ENCODE results near the gene SMCO3.

The SMCO3 gene

GRCh38 chr12:14843425-14843887 is 29.5 kb upstream of the SMCO3 start, which contains the start of gene ART4:
Gene ART4 (minus strand): TSS chr12:14843526. CDS start chr12:14843113, 413 bp downstream.
- peak within 1 kb of the TSS; percentile 92 for H2BK5ac ChIP-seq (ENCODE audit: low read depth, low read length, poor library complexity)
- peak within 1 kb of the TSS; percentile 96 for H4K91ac ChIP-seq (ENCODE audit: low read depth, low read length)
- H3K4ac ChIP-seq (ENCODE audit: low read depth, low read length): no peak within 1 kb of the TSS
- H2BK12ac ChIP-seq (ENCODE audit: low read length): peak within 1 kb of the TSS; percentile 88
- H3K4me3 ChIP-seq (ENCODE audit: low read depth, low read length): no peak within 1 kb of the TSS
- H4K8ac ChIP-seq (ENCODE audit: low read depth, low read length): peak within 1 kb of the TSS; percentile 74
- peaks cover 2 to 14% of the 10 kb centered on the region in 2 experiments for H3K4me1 ChIP-seq (ENCODE audit: control insufficient read depth in 1 of 2, insufficient read depth in 2 of 2, low read length in 2 of 2)
- H2BK120ac ChIP-seq (ENCODE audit: insufficient read depth, low read length, poor library complexity): peak within 1 kb of the TSS; percentile 98
- peak within 1 kb of the TSS; percentile 88 for H3K18ac ChIP-seq (ENCODE audit: low read length)
- peak within 1 kb of the TSS; percentile 72 for H3K27ac ChIP-seq (ENCODE audit: low read depth, low read length)
- H3K9ac ChIP-seq (ENCODE audit: low read length): no peak within 1 kb of the TSS
- no peaks in the 10 kb centered on the region for H3K9me3 ChIP-seq (ENCODE audit: insufficient read depth, low read depth, low read length)
- H4K12ac ChIP-seq (ENCODE audit: low read depth, low read length): peak within 1 kb of the TSS; percentile 66
- H2AK5ac ChIP-seq (ENCODE audit: low read length): peak within 1 kb of the TSS; percentile 96
- H3K27me3 ChIP-seq (ENCODE audit: insufficient read depth, low read length): no peaks in the 10 kb centered on the region
- peak within 1 kb of the TSS; percentile 98 for H3K14ac ChIP-seq (ENCODE audit: low read length)
- DNase-seq: peak; percentile 72 to 84
- peak within 1 kb of the TSS; percentile 17 for H2AFZ ChIP-seq (ENCODE audit: insufficient read depth, low read length, poor library complexity)
- no CpG with 5 or more reads among the region's 10 CpGs for WGBS (ENCODE audit: extremely low coverage, insufficient coverage, insufficient read length)
- H3K4me2 ChIP-seq (ENCODE audit: low read length): peak within 1 kb of the TSS; percentile 19
- H3K36me3 ChIP-seq (ENCODE audit: control insufficient read depth in 1 of 2, insufficient read depth in 2 of 2, low read length in 2 of 2): no peaks in the 10 kb centered on the region
- H3K79me2 ChIP-seq (ENCODE audit: control insufficient read depth, insufficient read depth, low read length, poor library complexity): peaks cover 4% of the 10 kb centered on the region
- H3K79me1 ChIP-seq (ENCODE audit: low read length): peaks cover 13% of the 10 kb centered on the region
- H3K23ac ChIP-seq (ENCODE audit: low read length): no peak within 1 kb of the TSS

DNA sequence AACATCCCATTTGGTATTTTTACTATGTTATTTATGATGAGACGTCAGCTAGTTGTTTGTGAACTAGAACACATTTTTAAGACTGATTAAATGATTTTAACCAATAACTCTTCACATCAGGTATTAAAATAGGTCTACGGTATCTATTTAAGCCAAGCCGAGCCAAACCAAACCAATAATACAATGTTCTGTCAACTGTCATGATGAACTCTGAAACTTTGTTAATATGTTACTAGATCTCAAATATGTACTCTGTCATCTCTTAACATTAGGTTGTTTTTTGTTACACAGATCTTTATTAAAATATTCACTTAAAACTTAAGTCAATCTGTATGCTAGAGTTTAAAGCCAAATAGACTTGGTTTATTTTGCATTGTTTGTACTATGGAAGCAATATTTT is 28.3 kb upstream of the SMCO3 start:
- Histone ChIP-seq H3K4me3 (ENCODE audit: low read depth, low read length) (no peak overlapping the region), H2BK5ac (ENCODE audit: low read depth, low read length, poor library complexity) (no peak overlapping the region), H2BK12ac (ENCODE audit: low read length) (no peak overlapping the region), H3K9me3 (ENCODE audit: insufficient read depth, low read depth, low read length) (no peaks in the 10 kb centered on the region), H4K8ac (ENCODE audit: low read depth, low read length) (no peak overlapping the region), H3K9ac (ENCODE audit: low read length) (no peak overlapping the region), H3K14ac (ENCODE audit: low read length) (no peak overlapping the region), H3K36me3 (ENCODE audit: control insufficient read depth in 1 of 2, insufficient read depth in 2 of 2, low read length in 2 of 2) (no peaks in the 10 kb centered on the region), H3K79me2 (ENCODE audit: control insufficient read depth, insufficient read depth, low read length, poor library complexity) (peaks cover 2% of the 10 kb centered on the region), H2AFZ (ENCODE audit: insufficient read depth, low read length, poor library complexity) (no peak overlapping the region), H3K23ac (ENCODE audit: low read length) (no peak overlapping the region), H3K4me2 (ENCODE audit: low read length) (no peak overlapping the region), H3K27ac (ENCODE audit: low read depth, low read length) (no peak overlapping the region), H2AK5ac (ENCODE audit: low read length) (no peak overlapping the region), H3K18ac (ENCODE audit: low read length) (no peak overlapping the region), H4K12ac (ENCODE audit: low read depth, low read length) (no peak overlapping the region), H4K91ac (ENCODE audit: low read depth, low read length) (no peak overlapping the region), H3K79me1 (ENCODE audit: low read length) (peaks cover 11% of the 10 kb centered on the region), H3K4ac (ENCODE audit: low read depth, low read length) (no peak overlapping the region), H3K4me1 (ENCODE audit: control insufficient read depth in 1 of 2, insufficient read depth in 2 of 2, low read length in 2 of 2) (peaks cover 3 to 12% of the 10 kb centered on the region in 2 experiments), H2BK120ac (ENCODE audit: insufficient read depth, low read length, poor library complexity) (no peak overlapping the region), H3K27me3 (ENCODE audit: insufficient read depth, low read length) (no peaks in the 10 kb centered on the region)
- no peak for DNase-seq
- WGBS (ENCODE audit: extremely low coverage, insufficient coverage, insufficient read length): no CpG with 5 or more reads among the region's 3 CpGs

- Histone ChIP-seq H3K9me3 (ENCODE audit: insufficient read depth, low read depth, low read length) (no peaks in the 10 kb centered on the region), H3K27me3 (ENCODE audit: insufficient read depth, low read length) (no peaks in the 10 kb centered on the region), H3K79me2 (ENCODE audit: control insufficient read depth, insufficient read depth, low read length, poor library complexity) (peaks cover 2% of the 10 kb centered on the region), H2AK5ac (ENCODE audit: low read length) (no peak overlapping the region), H3K4me1 (ENCODE audit: control insufficient read depth in 1 of 2, insufficient read depth in 2 of 2, low read length in 2 of 2) (peaks cover 3 to 13% of the 10 kb centered on the region in 2 experiments), H3K4me3 (ENCODE audit: low read depth, low read length) (no peak overlapping the region), H3K36me3 (ENCODE audit: control insufficient read depth in 1 of 2, insufficient read depth in 2 of 2, low read length in 2 of 2) (no peaks in the 10 kb centered on the region), H4K12ac (ENCODE audit: low read depth, low read length) (no peak overlapping the region), H3K18ac (ENCODE audit: low read length) (no peak overlapping the region), H3K14ac (ENCODE audit: low read length) (no peak overlapping the region), H2AFZ (ENCODE audit: insufficient read depth, low read length, poor library complexity) (no peak overlapping the region), H3K79me1 (ENCODE audit: low read length) (peaks cover 11% of the 10 kb centered on the region), H3K23ac (ENCODE audit: low read length) (no peak overlapping the region), H3K4me2 (ENCODE audit: low read length) (peak overlapping the region; percentile 45), H4K8ac (ENCODE audit: low read depth, low read length) (no peak overlapping the region), H3K27ac (ENCODE audit: low read depth, low read length) (peak overlapping the region; percentile 56), H2BK12ac (ENCODE audit: low read length) (peak overlapping the region; percentile 25), H2BK5ac (ENCODE audit: low read depth, low read length, poor library complexity) (peak overlapping the region; percentile 42), H4K91ac (ENCODE audit: low read depth, low read length) (no peak overlapping the region), H3K9ac (ENCODE audit: low read length) (no peak overlapping the region), H2BK120ac (ENCODE audit: insufficient read depth, low read length, poor library complexity) (peak overlapping the region; percentile 3), H3K4ac (ENCODE audit: low read depth, low read length) (peak overlapping the region; percentile 30)
- peak; percentile 79 to 92 for DNase-seq
- WGBS (ENCODE audit: extremely low coverage, insufficient coverage, insufficient read length): no CpG with 5 or more reads among the region's 3 CpGs
Measured at GRCh38 chr12:14841761-14842160, 27.8 kb upstream of the SMCO3 start.

DNA sequence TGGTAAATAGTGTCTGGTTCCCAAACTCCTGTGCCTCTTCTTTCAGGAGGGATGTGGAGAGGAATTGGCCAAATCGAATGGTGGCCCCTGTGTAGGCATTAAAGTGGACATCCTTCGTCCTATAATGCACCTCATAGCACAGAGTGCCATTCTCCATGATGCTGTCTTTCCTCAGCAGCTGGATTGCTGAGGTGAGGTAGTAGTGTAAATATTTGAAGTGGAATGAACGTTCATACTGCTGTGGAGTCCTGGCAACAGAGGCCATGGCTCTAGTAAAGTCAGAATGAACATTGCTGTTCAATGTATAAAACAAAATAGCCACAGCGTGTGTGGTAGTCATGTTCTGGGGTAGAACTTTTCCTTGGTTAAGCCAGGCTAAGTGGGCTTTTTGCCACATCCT is 26.6 kb upstream of the SMCO3 start:
- H2BK5ac ChIP-seq (ENCODE audit: low read depth, low read length, poor library complexity): no peak overlapping the region
- no peak overlapping the region for H3K9ac ChIP-seq (ENCODE audit: low read length)
- H3K4me3 ChIP-seq (ENCODE audit: low read depth, low read length): no peak overlapping the region
- no peak overlapping the region for H3K14ac ChIP-seq (ENCODE audit: low read length)
- H3K79me1 ChIP-seq (ENCODE audit: low read length): peaks cover 13% of the 10 kb centered on the region
- H2AFZ ChIP-seq (ENCODE audit: insufficient read depth, low read length, poor library complexity): no peak overlapping the region
- H2AK5ac ChIP-seq (ENCODE audit: low read length): no peak overlapping the region
- H2BK12ac ChIP-seq (ENCODE audit: low read length): peak overlapping the region; percentile 44
- H3K18ac ChIP-seq (ENCODE audit: low read length): no peak overlapping the region
- no peak overlapping the region for H2BK120ac ChIP-seq (ENCODE audit: insufficient read depth, low read length, poor library complexity)
- H3K27me3 ChIP-seq (ENCODE audit: insufficient read depth, low read length): no peaks in the 10 kb centered on the region
- H4K8ac ChIP-seq (ENCODE audit: low read depth, low read length): no peak overlapping the region
- no CpG with 5 or more reads among the region's 4 CpGs for WGBS (ENCODE audit: extremely low coverage, insufficient coverage, insufficient read length)
- peaks cover 3 to 13% of the 10 kb centered on the region in 2 experiments for H3K4me1 ChIP-seq (ENCODE audit: control insufficient read depth in 1 of 2, insufficient read depth in 2 of 2, low read length in 2 of 2)
- no peak overlapping the region for H4K12ac ChIP-seq (ENCODE audit: low read depth, low read length)
- peak; percentile 34 to 58 for DNase-seq
- no peak overlapping the region for H3K4me2 ChIP-seq (ENCODE audit: low read length)
- H3K23ac ChIP-seq (ENCODE audit: low read length): no peak overlapping the region
- no peaks in the 10 kb centered on the region for H3K9me3 ChIP-seq (ENCODE audit: insufficient read depth, low read depth, low read length)
- peaks cover 2% of the 10 kb centered on the region for H3K79me2 ChIP-seq (ENCODE audit: control insufficient read depth, insufficient read depth, low read length, poor library complexity)
- H3K27ac ChIP-seq (ENCODE audit: low read depth, low read length): no peak overlapping the region
- H3K4ac ChIP-seq (ENCODE audit: low read depth, low read length): no peak overlapping the region
- no peak overlapping the region for H4K91ac ChIP-seq (ENCODE audit: low read depth, low read length)
- no peaks in the 10 kb centered on the region for H3K36me3 ChIP-seq (ENCODE audit: control insufficient read depth in 1 of 2, insufficient read depth in 2 of 2, low read length in 2 of 2)
